Measurements from ENCODE around the gene MROH8.

DNA sequence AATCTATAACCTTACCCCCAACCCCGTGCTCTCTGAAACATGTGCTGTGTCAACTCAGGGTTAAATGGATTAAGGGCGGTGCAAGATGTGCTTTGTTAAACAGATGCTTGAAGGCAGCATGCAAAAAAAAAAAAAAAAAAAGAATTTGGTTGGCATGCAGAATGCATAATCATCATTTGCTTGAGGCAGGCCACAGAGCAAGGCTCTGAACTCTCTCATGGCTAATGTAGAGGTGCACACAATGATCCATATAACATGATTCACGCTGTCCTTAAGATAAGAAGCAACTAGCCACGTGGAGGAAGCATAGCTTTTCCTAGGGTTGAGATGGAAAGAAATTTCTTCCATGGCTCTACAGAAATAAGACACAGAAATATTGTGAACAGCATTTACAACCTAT lies 27.8 kb downstream of the MROH8 start:
- TF ChIP-seq POLR2AphosphoS5 (IDR thresholded peaks at IDR 0.05) (no peak), POLR2A (IDR thresholded peaks at IDR 0.05) (no peak)
- TF ChIP-seq, protein P1, sequence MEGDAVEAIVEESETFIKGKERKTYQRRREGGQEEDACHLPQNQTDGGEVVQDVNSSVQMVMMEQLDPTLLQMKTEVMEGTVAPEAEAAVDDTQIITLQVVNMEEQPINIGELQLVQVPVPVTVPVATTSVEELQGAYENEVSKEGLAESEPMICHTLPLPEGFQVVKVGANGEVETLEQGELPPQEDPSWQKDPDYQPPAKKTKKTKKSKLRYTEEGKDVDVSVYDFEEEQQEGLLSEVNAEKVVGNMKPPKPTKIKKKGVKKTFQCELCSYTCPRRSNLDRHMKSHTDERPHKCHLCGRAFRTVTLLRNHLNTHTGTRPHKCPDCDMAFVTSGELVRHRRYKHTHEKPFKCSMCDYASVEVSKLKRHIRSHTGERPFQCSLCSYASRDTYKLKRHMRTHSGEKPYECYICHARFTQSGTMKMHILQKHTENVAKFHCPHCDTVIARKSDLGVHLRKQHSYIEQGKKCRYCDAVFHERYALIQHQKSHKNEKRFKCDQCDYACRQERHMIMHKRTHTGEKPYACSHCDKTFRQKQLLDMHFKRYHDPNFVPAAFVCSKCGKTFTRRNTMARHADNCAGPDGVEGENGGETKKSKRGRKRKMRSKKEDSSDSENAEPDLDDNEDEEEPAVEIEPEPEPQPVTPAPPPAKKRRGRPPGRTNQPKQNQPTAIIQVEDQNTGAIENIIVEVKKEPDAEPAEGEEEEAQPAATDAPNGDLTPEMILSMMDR (IDR thresholded peaks at IDR 0.05), result no peak
